OCI-M1 (cell line): ENCODE results near the gene ZNF500.
"Not testable (repeated sequence)": the region's sequence is repeated elsewhere in the genome, so short reads cannot be mapped to it uniquely, and the experiment has no call there.

Experiments used
- DNase-seq: peaks from one replicate; lab custom pipeline; 2025; lab: John Stamatoyannopoulos, UW

ZNF500 gene

GRCh38 chr16:4796982-4797804 is 30.2 kb upstream of the ZNF500 start:
- no peak for DNase-seq

GRCh38 chr16:4795828-4796572 is 29.0 kb upstream of the ZNF500 start:
- no peak for DNase-seq

- DNase-seq = no peak
Measured at GRCh38 chr16:4795181-4795827, 28.3 kb upstream of the ZNF500 start, which contains the start of gene SMIM22. TSS of gene SMIM22 (plus strand) at chr16:4795369. CDS start at chr16:4795735, 366 bp downstream.

- no peak for DNase-seq
Measured at GRCh38 chr16:4792951-4793513, 26.1 kb upstream of the ZNF500 start.

GRCh38 chr16:4790871-4791270 is 23.9 kb upstream of the ZNF500 start:
- DNase-seq = no peak

- no peak for DNase-seq
Measured at GRCh38 chr16:4790261-4790660, 23.3 kb upstream of the ZNF500 start.

- no peak for DNase-seq
Measured at GRCh38 chr16:4788910-4789309, 21.9 kb upstream of the ZNF500 start.

- DNase-seq = no peak
Measured at GRCh38 chr16:4788489-4788889, 21.5 kb upstream of the ZNF500 start.

- DNase-seq = no peak
Measured at GRCh38 chr16:4787627-4788482, 20.9 kb upstream of the ZNF500 start, which contains the start of gene SEPTIN12. TSS of gene SEPTIN12 (minus strand) at chr16:4788345. CDS start at chr16:4787645, 700 bp downstream.

- no peak for DNase-seq
Measured at GRCh38 chr16:4787068-4787467, 20.1 kb upstream of the ZNF500 start.

- no peak for DNase-seq
Measured at GRCh38 chr16:4785758-4786433, 18.9 kb upstream of the ZNF500 start.

GRCh38 chr16:4784444-4784987 is 17.6 kb upstream of the ZNF500 start:
- DNase-seq = not testable (repeated sequence)

- DNase-seq = no peak
Measured at GRCh38 chr16:4783951-4784336, 17.0 kb upstream of the ZNF500 start.

- DNase-seq = no peak
Measured at GRCh38 chr16:4783251-4783950, 16.4 kb upstream of the ZNF500 start.

- DNase-seq = no peak
Measured at GRCh38 chr16:4780235-4780634, 13.3 kb upstream of the ZNF500 start.

- DNase-seq = no peak
Measured at GRCh38 chr16:4778050-4778392, 11.1 kb upstream of the ZNF500 start.

GRCh38 chr16:4777339-4778049 is 10.5 kb upstream of the ZNF500 start:
- DNase-seq = no peak

GRCh38 chr16:4776141-4776705 is 9.3 kb upstream of the ZNF500 start:
- DNase-seq = no peak

GRCh38 chr16:4775005-4775404 is 8.0 kb upstream of the ZNF500 start:
- no peak for DNase-seq
